Neuronal stem cell (in vitro differentiated cells): ENCODE results near the gene PCK1.

Experiments used
- DNase-seq: peaks from one replicate; pipeline ENCODE4 v3.0.0-alpha.2; 2013; ENCODE audit warnings: low spot score
- H2AFZ ChIP-seq: one replicate; pipeline ENCODE4 v1.6.1; 2013; ENCODE audit warnings: mild to moderate bottlenecking, low read length, inconsistent platforms
- H2AK5ac ChIP-seq: 2 replicates; pipeline ENCODE4 v1.6.1; 2013; ENCODE audit warnings: low read depth, mild to moderate bottlenecking, inconsistent platforms, low read length, moderate library complexity, mixed read lengths
- H2BK120ac ChIP-seq: 2 replicates; pipeline ENCODE4 v1.6.1; 2013; ENCODE audit warnings: low read depth, mild to moderate bottlenecking, inconsistent platforms, low read length, moderate library complexity, mixed read lengths
- H2BK12ac ChIP-seq: one replicate; pipeline ENCODE4 v1.6.1; 2013; ENCODE audit warnings: low read length, inconsistent platforms
- H2BK15ac ChIP-seq: 2 replicates; pipeline ENCODE4 v1.6.1; 2013; ENCODE audit warnings: mild to moderate bottlenecking, low read length, inconsistent platforms, mixed read lengths
- H2BK5ac ChIP-seq: one replicate; pipeline ENCODE4 v1.6.1; 2013; ENCODE audit warnings: inconsistent platforms, mild to moderate bottlenecking, low read length, moderate library complexity
- H3K14ac ChIP-seq: one replicate; pipeline ENCODE4 v1.6.1; 2013; ENCODE audit warnings: low read length, inconsistent platforms
- H3K18ac ChIP-seq: 2 replicates; pipeline ENCODE4 v1.6.1; 2013; ENCODE audit warnings: low read length, inconsistent platforms
- H3K23ac ChIP-seq: 2 replicates; pipeline ENCODE4 v1.6.1; 2013; ENCODE audit warnings: low read depth, mild to moderate bottlenecking, mixed read lengths, low read length, inconsistent platforms; ENCODE audit not compliant: poor library complexity
- H3K27ac ChIP-seq: replicated peaks from 3 replicates; pipeline ENCODE4 v1.5.1; 2013; ENCODE audit warnings: low read length, inconsistent platforms
- H3K27me3 ChIP-seq, 3 experiments: 2 replicates each; pipeline ENCODE4 v1.6.1; 2013; ENCODE audit warnings: low read length in 3 of 3, mild to moderate bottlenecking in 2 of 3, inconsistent platforms in 1 of 3, low read depth in 1 of 3, mixed read lengths in 1 of 3, moderate library complexity in 1 of 3; ENCODE audit not compliant: control insufficient read depth in 3 of 3, insufficient read depth in 3 of 3
- H3K36me3 ChIP-seq, 2 donors: replicated peaks in 1 of 2; 2 replicates each; pipeline ENCODE4 v1.6.1; 2013; ENCODE audit warnings: low read length in 2 of 2; ENCODE audit not compliant: control insufficient read depth in 2 of 2, insufficient read depth in 2 of 2
- H3K4ac ChIP-seq: 2 replicates; pipeline ENCODE4 v1.6.1; 2013; ENCODE audit warnings: inconsistent platforms, mild to moderate bottlenecking, low read length, moderate library complexity
- H3K4me1 ChIP-seq, 2 donors: 1 replicate in 1 of 2; 2 replicates in 1 of 2; pipeline ENCODE4 v1.6.1; 2013; ENCODE audit warnings: low read length in 2 of 2, low read depth in 1 of 2; ENCODE audit not compliant: control insufficient read depth in 2 of 2, insufficient read depth in 1 of 2
- H3K4me2 ChIP-seq: one replicate; pipeline ENCODE4 v1.6.1; 2013; ENCODE audit warnings: mild to moderate bottlenecking, low read length, inconsistent platforms; ENCODE audit not compliant: insufficient read depth, poor library complexity, severe bottlenecking
- H3K4me3 ChIP-seq, 2 donors: 2 replicates each; pipeline ENCODE4 v1.5.1; 2013; ENCODE audit warnings: low read length in 2 of 2, mild to moderate bottlenecking in 2 of 2, inconsistent platforms in 1 of 2, moderate library complexity in 1 of 2
- H3K79me1 ChIP-seq: one replicate; pipeline ENCODE4 v1.6.1; 2013; ENCODE audit warnings: low read depth, mild to moderate bottlenecking, inconsistent platforms, low read length, moderate library complexity
- H3K9ac ChIP-seq: one replicate; pipeline ENCODE4 v1.6.1; 2013; ENCODE audit warnings: mild to moderate bottlenecking, low read depth, low read length, inconsistent platforms; ENCODE audit not compliant: poor library complexity
- H3K9me3 ChIP-seq, 2 donors: replicated peaks in 1 of 2; 2 replicates each; pipeline versions ENCODE3 to v1.6.1; 2013; ENCODE audit warnings: low read length in 2 of 2, mild to moderate bottlenecking in 2 of 2, inconsistent platforms in 1 of 2, low read depth in 1 of 2, mixed read lengths in 1 of 2, moderate library complexity in 1 of 2; ENCODE audit not compliant: control insufficient read depth in 2 of 2, insufficient read depth in 1 of 2
- H4K8ac ChIP-seq: one replicate; pipeline ENCODE4 v1.6.1; 2013; ENCODE audit warnings: low read depth, mild to moderate bottlenecking, inconsistent platforms, low read length, moderate library complexity
- H4K91ac ChIP-seq: one replicate; pipeline ENCODE4 v1.6.1; 2013; ENCODE audit warnings: low read length, low read depth, mild to moderate bottlenecking, inconsistent platforms; ENCODE audit not compliant: poor library complexity
- WGBS, 2 donors: extraction: QIAGEN DNeasy Blood & Tissue Kit; methylation state at CpG; one replicate each; pipeline ENCODE4 v1.1.7; 2013; ENCODE audit warnings: missing lambda C conversion rate in 2 of 2, mixed read lengths in 1 of 2; ENCODE audit not compliant: insufficient read length in 2 of 2, insufficient replicate concordance in 1 of 2; ENCODE audit errors: extremely low coverage in 2 of 2; 5-methylcytosine and 5-hydroxymethylcytosine counted together

The PCK1 gene

DNA sequence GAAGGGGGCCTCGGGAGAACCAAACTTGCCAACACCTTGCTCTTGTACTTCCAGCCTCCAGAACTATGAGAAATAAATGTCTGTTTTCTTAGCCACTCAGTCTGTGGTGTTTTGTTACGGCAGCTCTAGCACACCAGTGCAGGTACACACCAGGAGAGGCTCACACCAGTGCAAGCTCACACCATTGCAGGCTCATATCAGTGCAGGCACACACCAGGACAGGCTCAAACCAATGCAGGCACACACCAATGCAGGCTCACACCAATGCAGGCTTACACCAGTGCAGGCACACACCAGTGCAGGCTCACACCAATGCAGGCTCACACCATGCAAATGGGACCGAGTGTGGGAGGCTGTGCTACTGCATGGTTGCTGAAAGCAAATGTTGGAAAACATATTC, 31.1 kb upstream of the PCK1 start:
- peaks cover 0 to 2% of the 10 kb centered on the region in 2 donors for H3K4me1 ChIP-seq
- no peaks in the 10 kb centered on the region for H3K79me1 ChIP-seq
- no peak overlapping the region for H4K91ac ChIP-seq
- H2AK5ac ChIP-seq, result no peak overlapping the region
- no peak overlapping the region for H3K4ac ChIP-seq
- DNase-seq, result no peak
- H3K9me3 ChIP-seq, result peaks cover 0 to 3% of the 10 kb centered on the region in 2 donors
- no peak overlapping the region for H3K18ac ChIP-seq
- H3K27me3 ChIP-seq, result peaks cover 0 to 11% (median 0%) of the 10 kb centered on the region in 3 experiments
- H3K36me3 ChIP-seq, result no peaks in the 10 kb centered on the region
- H2BK5ac ChIP-seq, result no peak overlapping the region
- H3K4me3 ChIP-seq, result peak overlapping the region in 1 of 2 donors; percentile 34
- H4K8ac ChIP-seq, result no peak overlapping the region
- H3K23ac ChIP-seq, result peak overlapping the region; percentile 32
- no peak overlapping the region for H2BK12ac ChIP-seq
- no CpG with 5 or more reads among the region's 3 CpGs for WGBS, 2 donors
- H2BK120ac ChIP-seq, result no peak overlapping the region
- no peak overlapping the region for H2BK15ac ChIP-seq
- no peak overlapping the region for H2AFZ ChIP-seq
- H3K4me2 ChIP-seq, result no peak overlapping the region
- H3K27ac ChIP-seq, result no peak overlapping the region
- H3K14ac ChIP-seq, result no peak overlapping the region
- H3K9ac ChIP-seq, result no peak overlapping the region

DNA sequence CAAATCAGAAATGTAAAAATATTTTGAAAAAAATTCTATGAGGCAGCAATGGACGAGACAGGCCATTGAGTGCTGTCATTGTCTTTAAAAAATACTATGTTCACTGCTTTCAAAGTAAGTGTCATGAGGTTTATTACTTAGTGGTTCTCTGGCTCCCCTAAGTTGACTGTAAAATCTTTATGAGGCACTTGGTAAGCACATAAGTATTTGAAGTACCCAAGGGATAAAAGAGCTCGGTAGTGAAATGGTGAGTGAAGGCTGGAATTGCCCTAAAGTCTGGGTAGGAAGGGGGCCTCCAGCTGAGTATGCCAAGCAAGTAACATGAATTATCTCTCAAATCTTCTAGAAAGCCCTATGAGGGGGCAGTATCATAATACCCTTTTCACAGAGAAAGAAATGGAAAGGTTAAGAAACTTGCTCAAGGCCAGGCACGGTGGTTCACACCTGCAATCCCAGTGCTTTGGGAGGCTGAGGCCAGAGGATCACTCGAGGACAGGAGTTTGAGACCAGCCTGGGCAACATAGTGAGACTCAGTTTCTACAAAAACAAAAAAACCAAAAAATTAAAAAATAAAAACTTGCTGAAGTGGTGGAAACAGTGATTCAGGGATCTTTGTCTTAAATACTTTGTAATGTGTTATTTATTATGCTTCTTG, 30.5 kb upstream of the PCK1 start:
- Histone ChIP-seq H3K27me3 (peaks cover 0 to 11% (median 0%) of the 10 kb centered on the region in 3 experiments), H3K9ac (no peak overlapping the region), H3K27ac (no peak overlapping the region), H2BK5ac (no peak overlapping the region), H2BK120ac (no peak overlapping the region), H3K36me3 (no peaks in the 10 kb centered on the region), H3K4me3 (no peak overlapping the region), H3K79me1 (no peaks in the 10 kb centered on the region), H2AK5ac (no peak overlapping the region), H2AFZ (no peak overlapping the region), H3K4me1 (peaks cover 0 to 2% of the 10 kb centered on the region in 2 donors), H2BK15ac (no peak overlapping the region), H4K91ac (no peak overlapping the region), H4K8ac (no peak overlapping the region), H3K18ac (no peak overlapping the region), H3K4ac (no peak overlapping the region), H3K23ac (no peak overlapping the region), H3K14ac (no peak overlapping the region), H3K4me2 (no peak overlapping the region), H2BK12ac (no peak overlapping the region), H3K9me3 (peaks cover 0 to 6% of the 10 kb centered on the region in 2 donors)
- no CpG with 5 or more reads among the region's 4 CpGs for WGBS, 2 donors
- no peak for DNase-seq

DNA sequence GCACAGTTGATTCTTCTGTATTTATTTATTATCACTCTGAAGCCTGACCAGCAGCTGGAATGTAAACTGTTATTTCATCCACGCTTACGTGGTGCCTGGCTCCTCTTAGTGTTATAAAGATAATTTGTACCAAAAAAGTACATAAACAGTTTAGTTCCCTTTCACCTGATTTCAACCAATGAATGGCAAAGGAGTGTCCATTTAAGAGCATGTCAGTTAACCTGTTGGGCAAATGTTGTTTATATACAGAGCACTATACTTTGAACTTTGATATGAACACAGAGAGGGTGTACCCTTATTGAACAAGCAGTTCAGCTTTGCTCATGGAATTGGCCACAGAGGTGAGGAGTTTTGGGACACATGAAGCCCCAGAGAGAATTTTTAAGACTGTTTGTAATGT, 28.8 kb upstream of the PCK1 start:
- no peak overlapping the region for H2BK5ac ChIP-seq
- no peaks in the 10 kb centered on the region for H3K36me3 ChIP-seq
- no peaks in the 10 kb centered on the region for H3K79me1 ChIP-seq
- no peak overlapping the region for H3K23ac ChIP-seq
- no peak overlapping the region for H3K18ac ChIP-seq
- peaks cover 0 to 14% of the 10 kb centered on the region in 2 donors for H3K9me3 ChIP-seq
- H3K27ac ChIP-seq, result no peak overlapping the region
- H3K4me3 ChIP-seq, result no peak overlapping the region
- H4K8ac ChIP-seq, result no peak overlapping the region
- no peak overlapping the region for H2BK120ac ChIP-seq
- H3K14ac ChIP-seq, result no peak overlapping the region
- no peak for DNase-seq
- no peak overlapping the region for H3K9ac ChIP-seq
- H3K27me3 ChIP-seq, result peaks cover 0 to 14% (median 0%) of the 10 kb centered on the region in 3 experiments
- no peak overlapping the region for H3K4me2 ChIP-seq
- H3K4ac ChIP-seq, result no peak overlapping the region
- no peak overlapping the region for H4K91ac ChIP-seq
- no peak overlapping the region for H2AFZ ChIP-seq
- H2BK12ac ChIP-seq, result no peak overlapping the region
- no CpG with 5 or more reads among the region's 2 CpGs for WGBS, 2 donors
- H2AK5ac ChIP-seq, result no peak overlapping the region
- H2BK15ac ChIP-seq, result no peak overlapping the region
- peaks cover 0 to 1% of the 10 kb centered on the region in 2 donors for H3K4me1 ChIP-seq

DNA sequence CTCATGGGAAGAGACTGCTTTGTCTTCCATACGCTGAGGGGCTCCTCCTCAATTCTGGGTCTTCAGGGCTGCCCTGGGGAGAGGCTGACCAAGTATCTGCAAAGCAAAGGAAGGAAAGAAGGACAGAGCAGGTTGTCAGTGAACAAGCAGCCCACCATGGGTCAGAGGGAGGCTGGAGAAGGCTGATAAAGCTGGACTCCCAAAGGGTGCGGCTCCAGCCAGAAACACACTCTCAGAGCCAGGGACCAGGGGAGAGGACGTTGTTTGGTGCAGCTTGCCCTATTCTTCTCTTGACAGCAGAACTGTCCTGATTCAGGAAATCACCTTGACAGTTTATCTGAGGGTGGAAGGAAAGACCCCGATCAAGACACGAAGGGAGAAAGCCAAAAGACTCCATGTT, 25.6 kb upstream of the PCK1 start:
- no peak overlapping the region for H2AK5ac ChIP-seq
- no peaks in the 10 kb centered on the region for H3K36me3 ChIP-seq
- H2AFZ ChIP-seq, result no peak overlapping the region
- no peaks in the 10 kb centered on the region for H3K4me1 ChIP-seq
- H3K27ac ChIP-seq, result no peak overlapping the region
- H3K4me2 ChIP-seq, result no peak overlapping the region
- WGBS, 2 donors, result no CpG with 5 or more reads among the region's 5 CpGs
- H2BK120ac ChIP-seq, result no peak overlapping the region
- H2BK12ac ChIP-seq, result no peak overlapping the region
- H3K4me3 ChIP-seq, result no peak overlapping the region
- no peak overlapping the region for H4K8ac ChIP-seq
- H3K23ac ChIP-seq, result no peak overlapping the region
- H3K9ac ChIP-seq, result no peak overlapping the region
- peaks cover 0 to 3% (median 3%) of the 10 kb centered on the region in 3 experiments for H3K27me3 ChIP-seq
- H3K79me1 ChIP-seq, result no peaks in the 10 kb centered on the region
- H3K4ac ChIP-seq, result no peak overlapping the region
- no peak overlapping the region for H3K18ac ChIP-seq
- no peak overlapping the region for H2BK15ac ChIP-seq
- peaks cover 0 to 19% of the 10 kb centered on the region in 2 donors for H3K9me3 ChIP-seq
- H2BK5ac ChIP-seq, result no peak overlapping the region
- H4K91ac ChIP-seq, result no peak overlapping the region
- no peak overlapping the region for H3K14ac ChIP-seq
- no peak for DNase-seq
